Non-pigmented ciliary epithelial cell (primary cell): ENCODE measurements around the gene LMNA.
"Not testable (repeated sequence)": the region's sequence is repeated elsewhere in the genome, so short reads cannot be mapped to it uniquely, and the experiment has no call there.

Experiments used
- DNase-seq: peaks from one replicate; pipeline ENCODE4 v3.0.0-alpha.2; 2010; ENCODE audit warnings: low read depth

LMNA gene

GRCh38 chr1:156122086-156122485 lies 7.6 kb downstream of the LMNA start:
- no peak for DNase-seq

GRCh38 chr1:156122519-156123355 lies 8.2 kb downstream of the LMNA start:
- peak; percentile 63 for DNase-seq

DNA sequence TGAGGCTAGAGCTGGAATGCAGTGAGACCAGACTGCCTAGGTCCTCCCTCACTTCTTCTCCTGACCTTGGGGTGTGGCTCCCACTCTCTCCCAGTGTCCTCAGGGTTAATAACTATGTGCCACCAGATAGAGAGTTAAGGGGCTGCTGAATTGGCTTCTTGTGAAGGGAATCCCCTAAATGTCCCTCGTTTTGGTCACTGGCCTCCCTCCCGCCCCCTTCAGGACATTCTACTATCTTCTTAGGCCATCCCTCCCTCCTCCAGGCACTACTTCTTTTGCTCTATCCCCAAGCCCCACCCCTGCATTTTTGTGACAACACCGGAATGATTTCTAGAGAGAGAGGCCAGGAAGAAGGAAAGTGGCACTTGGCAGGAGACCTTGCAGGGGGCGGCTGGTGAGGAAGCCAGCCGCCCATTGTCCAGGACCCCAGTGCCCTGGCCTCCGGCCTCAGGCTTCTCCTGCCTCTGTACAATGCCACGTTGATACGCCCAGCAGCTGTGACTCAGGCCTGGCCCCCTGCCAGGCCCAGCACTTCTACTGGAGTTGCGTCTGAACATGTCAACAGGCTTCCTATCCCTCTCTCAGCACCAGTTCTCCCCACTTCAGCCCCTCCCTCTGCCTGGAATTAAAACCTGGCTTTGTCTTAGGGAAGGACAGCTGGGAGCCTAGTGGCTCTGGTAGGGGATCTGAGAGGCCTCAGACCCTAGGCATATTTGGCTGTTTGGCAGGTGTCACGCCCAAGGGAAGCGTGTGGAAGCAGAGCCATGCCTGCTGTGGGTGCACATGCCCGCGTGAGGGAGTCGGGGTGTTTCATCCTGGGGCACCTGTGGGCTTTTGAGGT lies 9.1 kb downstream of the LMNA start:
- peak; percentile 93 for DNase-seq

GRCh38 chr1:156124557-156125483 lies 10.3 kb downstream of the LMNA start:
- no peak for DNase-seq

GRCh38 chr1:156125544-156125943 lies 11.0 kb downstream of the LMNA start:
- DNase-seq: not testable (repeated sequence)

DNA sequence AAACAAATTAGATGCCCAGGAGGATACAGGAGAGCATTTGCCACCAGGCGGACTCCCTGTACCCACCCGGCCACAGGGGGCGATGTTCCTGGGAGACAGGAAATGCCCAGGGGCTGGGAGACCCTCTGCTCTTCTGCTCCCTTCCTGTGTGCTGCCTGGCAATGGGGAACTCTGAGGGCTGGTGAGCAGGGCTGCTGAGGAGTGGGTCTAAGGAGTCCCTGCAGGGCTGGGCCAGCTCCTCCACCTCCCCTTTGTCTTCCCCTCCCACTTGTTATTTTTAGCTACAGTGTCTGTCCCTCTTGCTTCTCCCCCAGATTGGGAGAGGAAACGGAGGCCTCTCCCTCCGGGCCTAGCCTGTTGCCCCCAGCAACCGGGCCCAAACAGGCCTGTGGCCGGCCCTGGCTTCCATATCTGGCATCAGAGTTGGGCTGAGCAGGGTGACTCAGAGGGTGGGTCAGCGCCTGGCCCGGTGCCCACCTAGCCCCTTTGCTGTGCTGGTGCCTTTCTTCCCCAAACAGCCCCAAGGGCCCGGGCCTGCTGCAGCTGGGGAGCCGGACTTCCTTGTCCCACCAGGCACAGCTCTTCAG lies 11.6 kb downstream of the LMNA start:
- peak; percentile 73 for DNase-seq

GRCh38 chr1:156126630-156127534 lies 12.4 kb downstream of the LMNA start:
- DNase-seq: peak; percentile 68

DNA sequence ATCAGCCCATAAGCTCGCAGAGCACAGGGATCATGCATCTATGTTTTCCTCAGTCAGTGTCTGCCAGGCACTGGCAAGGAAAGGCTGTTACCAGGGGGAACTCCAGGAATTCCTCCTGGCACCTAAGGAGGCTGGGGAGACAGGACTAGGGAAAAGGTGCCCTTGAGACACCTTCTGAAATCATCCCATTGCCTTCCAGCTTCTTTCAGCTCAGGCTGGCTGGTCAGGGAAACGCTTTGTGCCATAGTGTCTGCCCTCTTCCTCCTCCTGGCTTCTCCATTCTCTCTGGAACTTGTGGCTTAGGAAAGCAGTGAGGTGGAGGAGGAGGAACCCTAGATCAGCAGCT lies 13.8 kb downstream of the LMNA start:
- no peak for DNase-seq

- no peak for DNase-seq
These were observed 14.4 kb downstream of the LMNA start for GRCh38 chr1:156128654-156129597.

DNA sequence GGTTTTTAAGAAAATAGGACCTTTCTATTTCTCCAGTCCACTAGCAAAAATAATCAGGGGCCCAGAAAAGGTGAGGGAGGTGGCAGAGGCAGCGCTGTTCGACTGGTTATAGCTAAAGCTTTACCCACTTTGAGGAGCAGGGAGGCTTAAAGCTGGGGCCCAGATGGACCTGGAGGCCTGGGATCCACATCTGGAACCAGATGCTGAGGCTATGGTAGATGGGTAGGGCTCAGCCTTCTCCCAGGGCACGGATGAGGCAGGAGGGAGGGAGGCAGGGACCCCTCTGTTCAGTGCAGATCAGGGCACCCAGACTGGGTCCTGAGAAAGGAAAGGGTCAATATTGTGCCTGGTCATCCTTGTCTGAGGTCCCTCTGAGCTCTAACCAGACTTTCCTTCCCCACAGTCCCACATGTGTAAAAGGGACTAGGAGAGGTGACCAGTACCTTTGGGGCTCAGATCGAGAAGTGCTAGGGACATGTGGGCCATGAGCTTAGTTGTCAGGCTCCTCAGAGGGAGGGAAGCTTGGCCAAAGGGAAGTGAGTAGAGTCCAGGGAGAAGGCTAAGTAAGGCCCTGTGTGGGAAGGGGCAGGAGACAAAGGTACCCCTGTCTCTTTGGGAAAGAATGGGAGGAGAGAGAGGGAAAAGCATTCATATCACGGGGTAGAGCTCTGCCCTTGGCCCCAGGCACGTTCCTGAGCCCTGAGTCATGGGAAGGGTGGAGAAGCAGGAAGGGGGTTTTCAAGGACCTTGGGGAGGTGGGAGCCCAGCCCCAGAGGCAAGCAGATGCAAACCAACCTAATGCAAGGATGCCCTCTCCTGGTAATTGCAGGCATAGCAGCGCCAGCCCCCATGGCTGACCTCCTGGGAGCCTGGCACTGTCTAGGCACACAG lies 15.4 kb downstream of the LMNA start:
- peak; percentile 89 for DNase-seq

GRCh38 chr1:156130578-156130942 lies 16.0 kb downstream of the LMNA start:
- DNase-seq: no peak

- no peak for DNase-seq
These were observed 20.4 kb downstream of the LMNA start for GRCh38 chr1:156134716-156135435.

GRCh38 chr1:156135930-156136871 lies 21.7 kb downstream of the LMNA start:
- DNase-seq: no peak

DNA sequence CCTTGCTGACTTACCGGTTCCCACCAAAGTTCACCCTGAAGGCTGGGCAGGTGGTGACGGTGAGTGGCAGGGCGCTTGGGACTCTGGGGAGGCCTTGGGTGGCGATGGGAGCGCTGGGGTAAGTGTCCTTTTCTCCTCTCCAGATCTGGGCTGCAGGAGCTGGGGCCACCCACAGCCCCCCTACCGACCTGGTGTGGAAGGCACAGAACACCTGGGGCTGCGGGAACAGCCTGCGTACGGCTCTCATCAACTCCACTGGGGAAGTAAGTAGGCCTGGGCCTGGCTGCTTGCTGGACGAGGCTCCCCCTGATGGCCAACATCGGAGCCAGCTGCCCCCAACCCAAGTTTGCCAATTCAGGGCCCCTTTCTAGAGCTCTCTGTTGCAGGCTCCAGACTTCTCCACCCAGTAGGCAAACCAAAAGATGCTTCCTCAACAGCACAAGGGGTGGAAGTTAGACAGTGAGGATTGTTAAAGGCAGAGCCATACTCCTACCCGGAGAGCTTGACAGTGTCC lies 22.5 kb downstream of the LMNA start:
- no peak for DNase-seq

DNA sequence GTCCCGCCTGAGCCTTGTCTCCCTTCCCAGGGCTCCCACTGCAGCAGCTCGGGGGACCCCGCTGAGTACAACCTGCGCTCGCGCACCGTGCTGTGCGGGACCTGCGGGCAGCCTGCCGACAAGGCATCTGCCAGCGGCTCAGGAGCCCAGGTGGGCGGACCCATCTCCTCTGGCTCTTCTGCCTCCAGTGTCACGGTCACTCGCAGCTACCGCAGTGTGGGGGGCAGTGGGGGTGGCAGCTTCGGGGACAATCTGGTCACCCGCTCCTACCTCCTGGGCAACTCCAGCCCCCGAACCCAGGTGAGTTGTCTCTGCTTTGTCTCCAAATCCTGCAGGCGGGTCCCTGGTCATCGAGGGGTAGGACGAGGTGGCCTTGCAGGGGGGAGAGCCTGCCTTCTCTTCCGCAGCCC lies 24.0 kb downstream of the LMNA start:
- no peak for DNase-seq

- no peak for DNase-seq
These were observed 26.6 kb downstream of the LMNA start for GRCh38 chr1:156140879-156141707.
